HCEC 1CT (cell line): ENCODE data around the gene POLR1A.

ENCODE experiments used
- DNase-seq: peaks from one replicate; pipeline ENCODE4 v3.0.0-alpha.2; 2017

The POLR1A gene

DNA sequence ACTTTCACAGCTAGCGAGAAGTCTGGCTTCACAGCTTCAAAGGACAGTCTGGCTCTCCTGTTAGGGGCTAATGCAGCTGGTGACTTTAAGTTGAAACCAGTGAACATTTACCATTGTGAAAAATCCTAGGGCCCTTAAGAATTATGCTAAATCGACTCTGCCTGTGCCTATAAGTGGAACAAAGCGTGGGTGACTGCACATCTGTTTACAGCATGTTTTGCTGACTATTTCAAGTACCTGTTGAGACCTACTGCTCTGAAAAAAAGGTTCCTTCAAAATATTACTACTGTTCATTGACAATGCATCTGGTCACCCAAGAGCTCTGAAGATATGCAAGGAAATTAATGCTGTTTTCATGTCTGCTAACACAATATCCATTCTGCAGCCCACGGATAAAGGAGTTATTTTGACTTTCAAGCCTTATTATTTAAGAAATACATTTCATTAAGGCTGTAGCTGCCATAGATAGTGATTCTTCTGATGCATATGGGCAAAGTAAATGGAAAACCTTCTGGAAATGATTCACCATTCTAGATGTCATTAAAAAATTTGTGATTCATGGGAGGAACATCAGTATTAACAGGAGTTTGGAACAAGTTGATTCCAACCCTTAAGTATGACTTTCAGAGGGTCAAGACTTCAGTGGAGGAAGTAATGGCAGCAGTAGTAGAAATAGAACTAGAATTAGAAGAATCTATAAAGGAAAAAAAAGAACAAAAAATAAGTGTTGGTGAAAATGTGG lies 48.9 kb downstream of the POLR1A start:
- peak; percentile 26 for DNase-seq

DNA sequence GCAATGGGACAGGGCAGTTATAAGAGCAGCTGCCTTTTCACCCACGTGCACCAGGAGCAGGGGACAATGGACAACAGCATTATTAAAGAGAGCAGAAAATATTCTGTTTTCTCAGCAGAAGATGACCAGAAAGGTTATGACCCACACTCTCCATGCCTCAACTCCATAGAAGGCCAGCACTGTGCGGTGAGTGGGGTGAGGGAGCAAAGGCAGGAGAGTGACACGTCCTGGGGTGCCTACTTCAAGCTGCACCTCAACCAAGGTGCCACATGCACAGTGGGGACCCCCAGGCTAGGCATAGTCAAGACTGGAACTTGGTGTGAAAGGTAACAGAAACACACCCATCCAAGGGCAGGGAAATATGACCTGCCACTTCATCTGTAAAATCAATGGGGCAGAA lies 50.4 kb downstream of the POLR1A start:
- no peak for DNase-seq

DNA sequence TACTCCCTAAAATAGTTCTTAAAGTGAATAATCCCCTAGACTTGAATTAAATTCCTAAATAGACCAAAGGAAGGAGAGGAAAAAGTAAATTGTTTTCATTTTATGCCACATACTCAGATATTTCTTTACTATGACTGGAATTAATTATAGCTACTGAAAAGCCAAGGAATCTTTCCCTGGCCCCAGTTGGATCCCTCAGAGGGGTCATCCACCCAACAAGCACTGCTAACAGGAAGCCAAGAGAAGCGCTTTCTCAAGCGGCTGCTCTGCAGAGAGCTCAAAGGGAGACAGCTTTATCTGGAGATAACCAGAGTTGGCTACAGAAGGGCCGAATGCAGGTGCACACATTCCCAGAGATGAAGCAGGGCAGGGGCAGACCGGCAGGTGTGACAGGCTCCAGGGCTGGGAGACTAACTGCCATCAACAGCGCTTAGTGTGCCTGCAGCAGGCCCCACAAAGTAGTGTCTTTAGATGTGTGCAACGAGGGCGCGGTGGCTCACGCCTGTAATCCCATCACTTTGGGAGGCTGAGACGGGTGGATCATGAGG lies 51.1 kb downstream of the POLR1A start:
- no peak for DNase-seq

DNA sequence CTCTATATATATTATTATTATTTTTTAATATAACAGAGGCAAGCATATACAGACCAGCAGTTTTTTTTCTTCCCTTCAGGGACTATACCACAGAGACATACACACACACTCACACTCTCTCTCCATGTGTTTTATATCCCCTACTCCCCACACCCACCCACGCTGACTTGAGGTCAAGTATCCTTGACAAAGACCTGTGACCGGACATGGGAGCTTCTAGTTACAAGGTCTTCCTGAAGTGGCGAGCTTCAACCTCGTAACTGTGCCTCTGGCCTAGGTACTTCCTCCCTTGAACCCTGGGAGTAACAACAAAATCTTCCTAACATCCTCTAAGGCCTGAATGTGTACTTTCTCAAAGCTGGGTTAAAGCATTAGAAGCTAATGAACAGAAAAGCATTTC lies 52.5 kb downstream of the POLR1A start:
- no peak for DNase-seq

DNA sequence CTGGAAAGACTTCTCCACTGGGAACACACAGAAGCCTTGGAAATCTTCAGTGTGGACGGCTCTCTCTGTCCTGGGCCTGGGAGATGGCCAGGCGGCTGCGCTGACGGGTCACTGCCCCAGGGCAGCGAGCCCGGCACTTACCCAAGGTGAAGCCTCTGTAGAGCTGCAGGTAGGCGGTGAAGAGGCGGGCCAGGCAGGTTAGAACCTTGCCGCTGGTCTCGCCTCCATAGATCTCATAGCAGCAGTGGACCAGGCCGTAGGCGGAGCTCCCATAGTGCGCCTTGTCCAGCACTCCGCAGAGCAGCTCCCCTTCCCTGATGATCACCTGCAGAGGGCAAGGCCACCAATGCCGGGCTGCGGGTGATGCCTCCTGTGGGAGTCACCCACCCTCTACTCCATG lies 53.0 kb downstream of the POLR1A start:
- DNase-seq = no peak

DNA sequence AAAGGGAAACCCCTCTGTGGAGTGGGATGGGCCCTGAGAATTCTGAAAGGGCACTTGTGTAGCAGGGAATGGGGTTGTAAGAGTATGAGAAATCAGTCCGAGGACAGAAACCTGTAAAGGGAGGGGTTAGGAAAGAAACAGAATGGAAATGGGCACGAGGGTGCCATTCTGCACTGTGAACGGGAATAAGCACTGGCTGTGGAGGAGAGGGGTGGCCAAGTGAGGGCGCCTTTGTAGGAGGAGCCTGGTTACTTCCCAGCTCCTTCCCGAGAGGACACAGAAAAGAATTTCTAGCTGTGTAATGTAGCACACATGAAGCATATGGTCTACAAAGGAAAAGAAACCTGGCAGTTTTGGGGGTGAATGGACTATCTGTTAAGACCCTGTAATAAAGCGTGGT lies 53.4 kb downstream of the POLR1A start:
- DNase-seq = no peak

DNA sequence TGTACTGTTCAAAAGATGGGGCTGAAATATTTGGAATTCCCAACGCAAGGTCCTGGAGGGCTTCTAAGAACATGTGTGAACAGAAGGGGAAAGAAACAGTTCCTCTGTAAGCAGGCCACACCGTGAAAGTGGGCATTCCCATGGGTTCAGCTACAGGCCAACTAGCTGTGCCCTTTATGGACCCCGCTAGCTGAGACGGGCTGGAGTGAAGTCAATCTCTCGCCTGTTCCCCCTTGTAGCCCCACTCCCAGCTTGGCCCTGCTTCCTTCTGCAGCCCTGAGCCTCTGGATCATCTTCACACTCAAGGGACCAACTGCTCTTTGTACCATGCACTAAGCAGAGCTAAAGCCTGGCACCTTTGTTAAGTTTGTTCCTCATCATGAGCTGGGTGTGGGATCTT lies 55.4 kb downstream of the POLR1A start:
- no peak for DNase-seq

DNA sequence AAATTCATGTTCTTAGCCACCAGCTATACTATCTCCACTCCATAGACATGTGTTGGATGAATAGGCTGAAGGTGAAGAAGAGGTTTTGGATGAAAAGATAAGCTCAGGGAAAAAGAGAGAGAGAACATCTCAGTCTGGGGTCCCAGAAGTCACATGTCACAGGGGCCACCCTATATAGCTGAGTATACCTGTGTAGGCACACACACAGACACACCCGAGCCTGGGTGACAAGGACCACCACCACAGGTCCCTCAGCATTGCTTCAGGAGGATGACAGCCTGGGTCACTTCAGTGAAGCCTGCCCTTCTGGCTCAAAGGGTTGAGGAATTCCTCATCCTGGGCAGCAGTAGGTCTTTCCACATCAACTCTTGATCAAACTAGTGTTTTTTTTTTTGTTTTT lies 56.2 kb downstream of the POLR1A start:
- no peak for DNase-seq

DNA sequence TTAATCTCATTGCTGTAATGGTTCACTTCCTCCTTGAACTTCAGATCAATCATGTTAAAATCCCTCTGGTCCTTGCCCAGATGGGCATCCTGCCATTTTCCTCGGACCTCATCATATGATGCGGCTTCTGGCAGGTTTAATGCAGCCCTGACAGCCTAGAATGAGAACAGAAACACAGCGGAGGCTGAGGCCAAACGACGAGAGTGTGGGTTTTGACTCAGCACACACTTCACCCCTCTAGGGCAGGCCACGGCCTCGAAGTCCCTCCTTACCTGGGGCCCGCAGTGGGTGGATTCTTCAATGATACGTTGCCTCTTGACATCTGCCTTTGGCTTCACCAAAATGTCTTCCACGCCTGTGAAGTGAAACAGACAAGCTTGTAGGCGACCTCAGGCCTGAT lies 56.8 kb downstream of the POLR1A start:
- DNase-seq = no peak

DNA sequence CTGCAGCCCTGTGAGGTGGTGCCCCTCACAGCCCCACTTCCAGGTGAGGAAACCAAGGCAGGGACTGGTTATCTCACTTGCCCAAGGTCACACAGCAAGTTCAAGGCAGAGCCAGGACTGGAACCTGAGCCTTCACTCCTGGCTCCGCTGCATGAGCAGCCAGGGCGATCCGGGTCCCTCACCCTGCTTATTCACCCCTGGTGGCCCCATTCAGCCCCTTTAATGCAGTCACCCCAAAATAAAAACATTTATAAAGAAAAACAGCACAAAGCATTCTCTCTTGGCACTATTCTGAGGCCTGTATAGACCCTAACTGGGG lies 57.3 kb downstream of the POLR1A start:
- no peak for DNase-seq

DNA sequence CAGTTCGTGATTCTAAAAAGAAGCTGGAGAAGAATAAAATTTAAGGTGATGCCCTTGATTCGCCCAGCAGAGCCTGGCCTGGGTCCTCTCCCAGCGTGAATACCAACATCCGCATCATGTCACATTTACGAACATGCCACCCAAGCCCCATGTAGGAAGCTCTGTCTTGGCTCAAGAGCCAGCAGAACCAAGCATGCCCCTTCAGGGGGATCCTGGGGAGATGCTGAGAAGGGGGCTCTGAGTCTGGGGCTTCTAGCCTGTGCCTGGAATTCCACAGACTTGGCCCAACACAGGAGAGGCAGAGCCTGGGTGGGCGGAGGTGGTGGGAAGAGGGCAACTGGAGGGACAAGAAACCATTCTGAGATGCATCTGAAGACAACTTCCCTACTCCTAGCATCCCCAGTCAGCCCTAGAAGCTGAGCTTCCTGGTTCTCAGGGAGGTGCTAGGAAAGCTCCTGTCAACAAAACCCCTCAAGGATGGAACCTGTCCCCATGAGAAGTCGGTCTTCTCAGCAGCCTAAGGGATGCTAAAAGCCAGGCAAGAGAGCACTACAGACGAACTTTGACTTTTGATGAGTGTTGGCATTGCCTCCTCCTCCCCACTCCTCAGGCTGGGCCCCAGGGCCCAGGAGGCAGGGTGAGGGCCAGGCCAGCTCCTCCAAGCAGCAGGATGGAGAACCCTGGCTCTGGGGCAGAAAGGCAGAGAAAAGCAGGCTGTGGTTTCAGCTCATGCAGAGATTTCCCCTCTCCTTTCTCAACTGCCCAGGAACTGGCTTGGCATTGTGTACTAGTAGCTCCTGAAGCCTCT lies 57.9 kb downstream of the POLR1A start:
- no peak for DNase-seq

DNA sequence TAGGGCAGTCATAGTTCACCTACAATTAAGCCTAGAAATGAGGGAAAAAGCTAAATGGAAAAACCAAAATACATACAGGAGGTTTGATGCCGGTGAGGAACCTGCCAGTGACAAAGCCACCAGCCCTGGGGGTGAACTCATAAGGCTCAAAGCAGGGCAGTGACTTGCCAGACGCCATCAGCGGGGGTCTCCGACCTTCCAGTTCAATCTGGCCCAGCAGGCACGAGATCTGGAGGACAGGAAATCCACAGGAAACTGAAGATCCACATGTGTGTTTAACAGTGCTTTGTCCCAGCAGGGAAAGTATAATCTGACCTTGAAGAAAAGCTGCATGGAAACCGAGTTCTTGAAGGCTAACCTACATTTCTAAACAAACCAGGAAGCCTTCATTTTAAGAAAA lies 60.1 kb downstream of the POLR1A start:
- no peak for DNase-seq

DNA sequence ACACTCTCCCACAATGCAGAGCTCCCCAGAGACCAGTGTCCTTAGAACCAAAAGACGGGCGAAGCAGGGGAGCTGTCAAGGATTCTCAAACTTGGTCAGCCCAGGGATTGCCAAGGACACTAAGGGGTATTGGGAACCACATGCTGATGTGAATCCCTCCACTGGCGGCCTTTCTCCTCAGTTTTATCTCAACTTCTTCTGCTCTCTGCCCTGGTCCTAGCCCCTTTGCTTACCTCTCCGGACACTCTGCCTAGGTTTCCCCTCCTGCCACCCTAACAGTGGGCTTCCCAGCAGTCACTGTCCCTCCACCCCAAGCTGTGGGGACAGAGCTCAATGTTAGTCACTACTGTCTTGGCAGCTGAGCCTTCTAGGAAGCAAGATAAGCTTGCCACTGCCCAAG lies 61.1 kb downstream of the POLR1A start:
- no peak for DNase-seq

DNA sequence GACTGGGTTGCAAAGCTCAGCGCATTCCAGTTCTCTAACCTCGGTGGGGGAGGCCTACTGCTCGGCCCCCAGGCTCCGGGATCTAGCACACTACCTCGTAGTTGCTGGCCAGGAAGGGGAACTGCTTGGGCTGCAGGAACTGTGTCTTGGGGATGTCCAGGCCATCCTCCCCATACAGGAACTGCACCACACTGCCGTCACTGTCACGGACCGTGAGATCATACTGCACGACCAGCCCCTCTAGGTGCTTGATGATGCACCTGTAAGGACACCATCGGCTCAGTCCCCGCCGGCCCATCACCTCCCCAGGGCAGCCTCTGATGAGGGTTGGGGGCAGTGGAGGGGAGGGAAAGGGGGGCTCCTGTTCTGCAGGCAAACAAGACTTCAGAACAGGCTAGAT lies 61.6 kb downstream of the POLR1A start:
- DNase-seq = no peak

DNA sequence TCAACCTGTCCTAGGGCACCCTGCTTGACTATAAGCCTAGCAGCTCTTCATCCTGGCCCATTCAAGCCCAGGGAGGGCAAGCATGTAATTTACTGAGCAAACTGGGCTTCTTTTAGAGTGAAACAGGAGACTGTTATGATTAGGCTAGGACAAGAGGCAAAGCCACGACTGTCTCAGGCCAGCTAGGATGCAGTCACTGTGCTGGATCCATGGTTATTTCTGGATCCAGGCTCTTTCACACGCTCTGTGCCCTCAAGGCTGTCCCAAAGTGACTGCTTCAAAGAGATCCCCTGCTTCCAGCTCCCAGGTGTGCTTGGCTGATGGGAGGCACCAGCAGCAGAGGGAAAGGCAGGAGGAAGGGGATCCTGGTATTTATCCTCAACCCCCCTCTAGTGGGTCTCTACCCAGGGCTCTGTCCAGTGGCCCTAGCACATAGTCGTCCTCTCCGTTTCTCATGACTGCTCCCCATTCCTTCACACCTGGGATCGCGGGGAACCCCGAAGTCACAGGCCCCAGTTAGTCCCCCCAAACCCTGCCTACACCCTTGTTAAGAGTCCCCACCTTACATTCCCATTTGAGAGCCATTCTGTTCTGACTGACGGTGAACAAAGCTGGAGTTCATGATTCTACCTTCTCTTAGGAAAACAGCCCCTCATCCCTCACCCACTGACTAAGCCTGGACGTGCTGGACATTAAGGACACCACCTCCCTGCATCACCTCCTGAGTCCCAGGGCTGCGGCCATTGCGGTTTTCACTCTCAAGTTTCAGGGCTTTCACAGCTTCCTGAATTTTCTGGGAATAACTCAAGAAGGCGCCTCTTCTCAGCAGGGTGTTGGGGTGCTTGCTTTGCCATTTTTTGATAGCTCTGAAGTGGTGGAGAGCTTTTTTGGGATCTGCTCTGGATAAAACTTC lies 63.2 kb downstream of the POLR1A start:
- no peak for DNase-seq

DNA sequence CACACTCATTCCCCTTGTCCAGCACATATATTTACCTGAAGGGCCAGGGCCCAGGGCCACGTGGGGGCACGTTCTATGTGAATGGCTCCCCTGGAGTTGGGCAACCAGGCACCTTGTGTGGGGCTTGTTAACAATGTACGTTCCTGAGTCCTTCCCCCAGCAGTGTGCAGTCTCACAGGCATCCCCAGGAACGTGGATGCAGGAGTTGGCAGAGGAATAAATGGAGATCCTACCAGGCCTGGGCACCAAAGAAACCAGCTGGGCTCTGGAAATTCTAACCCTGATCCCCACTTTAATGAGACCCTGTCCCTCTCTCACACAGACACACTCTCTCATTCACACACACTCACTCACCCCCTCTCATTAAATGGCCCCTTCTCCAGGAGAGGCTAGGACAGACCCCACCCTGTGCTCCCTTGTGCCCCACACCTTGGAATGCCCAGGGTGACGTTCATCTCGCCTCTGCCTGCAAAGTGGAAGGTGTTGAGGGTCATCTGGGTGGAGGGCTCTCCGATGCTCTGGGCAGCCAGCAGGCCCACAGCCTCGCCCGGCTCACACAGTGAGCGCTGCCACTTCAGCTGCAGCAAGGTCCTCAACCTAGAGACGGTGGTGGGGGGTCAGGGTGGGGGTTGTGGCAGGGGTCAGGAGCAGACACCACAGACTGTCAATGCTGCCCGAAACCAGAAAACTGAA lies 65.6 kb downstream of the POLR1A start:
- DNase-seq = no peak

DNA sequence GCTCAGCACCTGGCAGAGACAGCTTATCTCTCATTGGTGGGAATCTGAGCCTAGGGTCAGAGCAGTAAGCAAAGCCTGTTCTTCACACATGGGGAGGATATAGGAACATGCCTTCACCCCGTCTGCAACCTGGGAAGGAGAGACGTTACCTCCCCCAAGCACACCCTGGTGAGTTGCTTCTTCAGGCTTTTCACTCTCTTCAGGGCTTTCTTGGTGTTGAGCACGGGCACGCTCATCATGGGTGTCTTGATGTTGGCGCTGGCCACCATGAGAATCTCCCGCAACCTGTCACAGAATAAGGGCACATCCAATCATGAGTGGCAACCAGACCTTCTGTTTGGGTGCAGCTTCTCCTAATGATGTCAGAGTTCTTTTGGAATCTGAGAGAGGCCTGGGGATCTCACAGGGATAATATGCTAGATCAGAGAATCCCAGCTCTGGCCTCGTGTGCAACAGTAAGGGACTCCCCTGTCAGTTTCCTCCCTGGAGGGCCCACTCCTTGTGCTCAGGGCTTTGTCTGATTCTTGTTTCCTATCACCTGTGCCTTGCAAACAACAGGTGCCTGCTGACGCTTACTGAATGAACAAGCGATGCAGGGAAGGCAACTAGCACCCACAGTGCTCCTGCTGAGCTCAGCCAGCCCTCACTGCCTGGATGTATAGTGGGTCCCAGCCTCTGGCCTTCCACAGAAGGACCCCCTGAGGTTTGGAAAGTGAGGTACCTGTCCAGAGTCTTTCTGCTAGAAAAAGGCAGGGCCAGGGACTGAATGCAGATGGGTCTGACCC lies 66.3 kb downstream of the POLR1A start:
- no peak for DNase-seq

DNA sequence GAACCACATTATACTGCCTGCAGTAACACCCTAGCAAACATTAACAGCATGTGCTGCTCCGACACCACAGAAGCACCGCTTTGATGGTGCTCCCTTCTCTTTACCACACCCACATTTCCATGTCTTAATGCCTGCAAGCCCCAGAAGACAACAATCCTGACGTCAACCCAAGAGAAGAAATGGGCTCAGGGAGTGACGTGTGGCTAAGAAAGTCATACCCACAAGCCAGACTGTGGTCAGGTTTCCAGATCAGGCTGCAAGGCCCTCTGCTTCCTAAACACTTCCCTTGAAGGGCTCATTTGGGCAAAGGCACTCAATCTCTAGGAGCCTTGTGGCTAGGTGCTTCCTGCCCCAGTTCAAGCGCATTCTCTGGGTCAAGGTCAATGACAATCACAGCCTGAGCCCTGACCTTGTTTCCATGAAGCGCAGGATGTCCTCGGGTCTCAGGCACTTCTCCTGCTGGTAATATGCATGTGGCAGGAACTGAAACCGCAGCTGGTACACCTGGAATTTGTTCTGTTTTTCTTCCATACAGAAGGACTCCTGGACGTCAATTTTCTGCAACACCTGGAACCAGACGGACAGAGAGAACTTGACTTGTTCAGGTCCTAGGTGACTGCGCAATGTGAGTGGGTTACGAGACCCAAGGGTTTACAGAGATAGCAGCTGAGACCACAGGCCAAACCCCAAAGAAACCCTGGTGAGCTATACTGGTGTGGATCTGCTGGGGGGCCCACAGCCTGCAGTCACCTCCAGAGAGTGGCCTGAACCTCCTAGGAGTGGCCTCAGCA lies 67.2 kb downstream of the POLR1A start:
- no peak for DNase-seq

DNA sequence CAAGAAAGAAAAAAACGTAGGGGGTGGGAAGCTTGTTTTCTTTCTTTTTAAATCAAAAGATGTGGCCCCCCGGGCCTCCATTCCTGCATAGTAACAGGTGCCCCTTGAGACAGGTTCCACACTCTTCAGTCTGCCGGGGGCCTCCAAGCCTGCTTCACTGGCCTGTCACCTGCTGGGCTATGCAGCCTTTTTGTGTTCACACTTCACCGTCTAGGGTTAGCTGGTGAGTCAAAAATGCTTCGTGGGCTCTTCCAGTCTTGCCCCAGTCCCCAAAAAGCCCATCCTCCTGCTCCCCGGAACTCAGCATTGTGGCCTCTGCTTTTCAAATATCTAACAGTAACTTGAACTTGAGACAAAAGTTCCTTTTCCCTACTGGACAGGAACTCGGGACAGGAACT lies 67.9 kb downstream of the POLR1A start:
- DNase-seq = no peak

DNA sequence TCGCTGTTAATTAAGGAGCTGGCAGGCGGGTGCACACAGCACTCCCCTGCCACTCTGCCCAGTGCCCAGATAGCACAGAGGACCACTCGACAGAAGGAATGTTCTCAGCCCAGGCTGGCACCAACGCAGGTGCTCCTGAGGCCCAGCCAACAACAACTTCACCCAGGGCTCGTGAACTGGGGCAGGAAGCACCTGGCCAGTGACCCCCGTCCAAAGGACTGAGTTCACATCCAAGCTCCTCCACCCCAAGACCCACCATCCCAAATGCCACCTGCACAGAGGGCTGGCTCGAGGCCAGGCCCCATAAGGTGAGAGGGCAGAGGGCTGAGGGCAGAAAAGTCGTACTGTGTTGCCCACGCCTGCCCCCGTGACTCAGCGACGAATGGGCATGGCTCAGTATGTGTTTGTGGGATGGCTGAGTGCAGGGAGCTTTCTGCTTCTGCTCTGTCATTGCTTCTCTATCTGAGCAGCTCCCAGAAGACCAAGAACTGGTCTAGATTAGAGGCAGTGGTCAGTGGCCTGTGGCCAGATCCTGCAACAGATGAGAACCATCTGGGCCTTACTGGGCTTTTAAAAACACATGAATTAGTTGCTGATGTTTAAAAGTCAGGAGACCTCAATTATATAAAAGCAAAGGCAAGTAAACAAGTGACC lies 68.4 kb downstream of the POLR1A start:
- peak; percentile 75 for DNase-seq
